HFFc6 (cell line): ENCODE results near the gene CCNK. TPM values are rescaled to one million over a fixed set of nuclear protein-coding genes. Genes with fewer than 3 reads are reported as not detected.

Experiments used
- DNase-seq: peaks from one replicate; pipeline ENCODE4 v3.0.0-alpha.2; 2018
- H3K27ac Mint-ChIP-seq: 2 replicates; pipeline ENCODE4 v1.8.0; 2020; ENCODE audit warnings: mild to moderate bottlenecking, mixed read lengths
- H3K27me3 Mint-ChIP-seq: 2 replicates; pipeline ENCODE4 v1.8.0; 2021; ENCODE audit warnings: mild to moderate bottlenecking, moderate library complexity, mixed read lengths; ENCODE audit not compliant: insufficient read depth
- H3K36me3 Mint-ChIP-seq: 2 replicates; pipeline ENCODE4 v1.8.0; 2021; ENCODE audit warnings: low read depth, mixed read lengths
- H3K4me1 Mint-ChIP-seq: 2 replicates; pipeline ENCODE4 v1.8.0; 2020; ENCODE audit warnings: low read depth, mixed read lengths
- H3K4me3 Mint-ChIP-seq: 2 replicates; pipeline ENCODE4 v1.8.0; 2020; ENCODE audit warnings: mild to moderate bottlenecking, moderate library complexity, mixed read lengths
- H3K9me3 Mint-ChIP-seq: 2 replicates; pipeline ENCODE4 v1.8.0; 2020; ENCODE audit warnings: mild to moderate bottlenecking, mixed read lengths
- CTCF ChIP-seq: fragments of 200-600 bp; sonication (generic); IDR thresholded peaks from 2 replicates; pipeline ENCODE4 v1.5.0; 2021; ENCODE audit warnings: antibody characterized with exemption, mild to moderate bottlenecking
- total RNA-seq, 6 experiments: library from RNA; stranded (reverse); fragmentation: NEBNext Ultra II Directional; extraction: Animal tissue kit (Norgen Biotek cat#: 25700); gene quantifications; 2 replicates in 1 of 6; 3 replicates in 5 of 6; pipeline ENCODE4 v1.2.3, GENCODE V29; 2021

CCNK gene
- total RNA-seq, 6 experiments from 2014 or later: 74.9 to 93.1 (median 86.4) TPM

- DNase-seq: no peak
- peaks cover 7% of the 10 kb centered on the region; the same call in 1 of the 2 replicates for H3K9me3 Mint-ChIP-seq
- no peak for TF ChIP-seq CTCF
- no peaks in the 10 kb centered on the region; the same call in 1 of the 2 replicates for H3K27me3 Mint-ChIP-seq
- H3K36me3 Mint-ChIP-seq: peaks cover 13% of the 10 kb centered on the region
- peaks cover 11% of the 10 kb centered on the region for H3K4me1 Mint-ChIP-seq
- no peak overlapping the region for H3K27ac Mint-ChIP-seq
- H3K4me3 Mint-ChIP-seq: no peak overlapping the region
Measured at GRCh38 chr14:99554757-99555531, 73.7 kb downstream of the CCNK start.

- no peaks in the 10 kb centered on the region; the same call in 1 of the 2 replicates for H3K27me3 Mint-ChIP-seq
- peaks cover 13% of the 10 kb centered on the region for H3K36me3 Mint-ChIP-seq
- DNase-seq: no peak
- H3K9me3 Mint-ChIP-seq: peaks cover 7% of the 10 kb centered on the region; the same call in 1 of the 2 replicates
- no peak overlapping the region for H3K27ac Mint-ChIP-seq
- no peak for TF ChIP-seq CTCF
- H3K4me1 Mint-ChIP-seq: peaks cover 7% of the 10 kb centered on the region; the same call in 1 of the 2 replicates
- no peak overlapping the region for H3K4me3 Mint-ChIP-seq
Measured at GRCh38 chr14:99556134-99556791, 75.1 kb downstream of the CCNK start.

GRCh38 chr14:99559286-99559990 is 78.2 kb downstream of the CCNK start:
- peaks cover 7% of the 10 kb centered on the region; the same call in 1 of the 2 replicates for H3K9me3 Mint-ChIP-seq
- no peak overlapping the region for H3K27ac Mint-ChIP-seq
- peaks cover 17% of the 10 kb centered on the region for H3K4me1 Mint-ChIP-seq
- TF ChIP-seq CTCF: no peak
- DNase-seq: no peak
- H3K36me3 Mint-ChIP-seq: peaks cover 13% of the 10 kb centered on the region
- H3K4me3 Mint-ChIP-seq: no peak overlapping the region
- no peaks in the 10 kb centered on the region; the same call in 1 of the 2 replicates for H3K27me3 Mint-ChIP-seq

- H3K9me3 Mint-ChIP-seq: peaks cover 7% of the 10 kb centered on the region; the same call in 1 of the 2 replicates
- H3K4me3 Mint-ChIP-seq: no peak overlapping the region
- H3K4me1 Mint-ChIP-seq: peaks cover 27% of the 10 kb centered on the region
- no peak for DNase-seq
- no peaks in the 10 kb centered on the region; the same call in 1 of the 2 replicates for H3K27me3 Mint-ChIP-seq
- peaks cover 13% of the 10 kb centered on the region for H3K36me3 Mint-ChIP-seq
- TF ChIP-seq CTCF: no peak
- H3K27ac Mint-ChIP-seq: no peak overlapping the region
Measured at GRCh38 chr14:99560403-99560802, 79.2 kb downstream of the CCNK start.

GRCh38 chr14:99560922-99561683 is 79.9 kb downstream of the CCNK start:
- no peak for DNase-seq
- Mint-ChIP-seq H3K9me3 (peaks cover 7% of the 10 kb centered on the region; the same call in 1 of the 2 replicates), H3K4me1 (peaks cover 34% of the 10 kb centered on the region), H3K27ac (no peak overlapping the region), H3K27me3 (no peaks in the 10 kb centered on the region; the same call in 1 of the 2 replicates), H3K36me3 (peaks cover 13% of the 10 kb centered on the region), H3K4me3 (no peak overlapping the region)
- no peak for TF ChIP-seq CTCF
